Hematopoietic multipotent progenitor cell treated with erythropoietin and hydrocortisone succinate and interleukin-3 and kit ligand, for 4 days (in vitro differentiated cells): ENCODE measurements around the gene GART.
"Not testable (repeated sequence)": the region's sequence is repeated elsewhere in the genome, so short reads cannot be mapped to it uniquely, and the experiment has no call there.

ENCODE experiments used
- DNase-seq: peaks from one replicate; pipeline ENCODE4 v3.0.0-alpha.2; 2015

Gene GART

DNA sequence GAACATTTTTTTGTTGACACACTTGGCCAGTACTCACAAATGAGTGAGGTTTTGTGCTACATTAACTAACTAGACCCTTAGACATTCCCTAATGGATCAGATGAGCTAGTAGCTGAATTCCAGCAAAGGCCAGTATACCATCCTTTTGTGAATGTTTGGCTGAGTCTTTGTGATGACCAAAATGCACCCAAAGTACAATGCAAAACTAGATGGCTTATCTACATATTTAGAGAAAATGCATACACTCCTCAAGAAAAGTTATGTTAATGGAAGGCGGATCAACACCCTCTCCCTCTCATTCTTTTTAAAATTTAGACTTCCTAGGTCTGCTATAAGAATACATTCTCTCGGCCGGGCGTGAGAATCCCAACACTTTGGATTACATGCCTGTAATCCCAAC, 30.3 kb downstream of the GART start:
- DNase-seq, result no peak

DNA sequence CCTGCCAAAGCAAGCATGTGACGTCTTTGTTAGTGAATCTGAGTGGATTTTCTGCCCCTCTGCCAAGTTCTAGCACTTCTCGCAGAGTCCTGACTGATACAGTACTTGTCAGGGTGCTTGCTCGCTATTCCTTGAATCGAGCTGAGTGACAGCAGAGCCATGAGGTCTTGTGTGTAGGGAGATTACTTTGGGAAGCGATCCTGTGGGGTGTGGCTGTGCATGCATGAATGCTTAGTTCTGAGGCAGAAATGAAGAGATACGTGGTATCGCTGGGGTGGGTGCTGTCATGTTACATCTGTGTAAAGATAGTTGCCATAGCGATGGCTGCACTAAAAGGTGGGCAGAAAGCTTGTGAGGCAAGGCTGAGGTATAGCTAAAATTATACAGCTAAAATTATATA, 31.1 kb downstream of the GART start:
- DNase-seq, result peak; percentile 66

DNA sequence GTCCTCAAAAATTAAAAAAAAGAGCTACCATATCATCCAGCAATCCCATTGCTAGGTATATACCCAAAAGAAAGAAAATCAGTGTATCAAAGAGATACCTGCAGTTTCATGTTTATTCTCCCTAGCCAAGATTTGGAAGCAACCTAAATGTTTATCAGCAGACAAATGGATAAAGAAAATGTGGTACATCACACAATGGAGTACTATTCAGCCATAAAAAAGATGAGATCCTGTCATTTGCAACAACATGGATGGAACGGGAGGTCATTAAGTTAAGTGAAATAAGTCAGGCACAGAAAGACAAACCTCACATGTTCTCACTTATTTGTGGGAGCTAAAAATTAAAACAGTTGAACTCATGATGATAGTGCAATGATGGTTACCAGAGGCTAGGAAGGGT, 34.9 kb downstream of the GART start:
- DNase-seq, result not testable (repeated sequence)

GRCh38 chr21:33505833-33506232, 36.1 kb downstream of the GART start:
- no peak for DNase-seq

DNA sequence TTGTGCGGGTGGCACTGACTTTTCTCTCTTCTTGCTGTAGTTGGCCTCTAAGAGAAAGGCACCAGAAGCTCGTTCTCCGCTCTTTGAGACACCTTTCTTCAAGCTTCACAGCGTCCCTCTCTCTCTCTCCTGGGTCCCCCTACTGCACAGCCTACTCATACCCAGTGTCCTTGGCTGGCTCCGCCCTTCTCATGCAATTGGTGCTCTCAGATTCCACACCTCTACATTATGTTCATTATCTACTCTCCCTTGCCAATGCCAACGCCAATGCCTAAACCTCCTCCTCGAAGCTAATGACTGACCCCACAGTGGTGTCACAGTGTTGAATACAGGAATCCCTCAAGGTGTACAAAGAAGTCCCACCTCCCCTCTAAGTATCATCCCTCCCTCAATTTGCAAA, 45.6 kb downstream of the GART start:
- DNase-seq, result peak; percentile 43

GRCh38 chr21:33495743-33496142, 46.2 kb downstream of the GART start:
- DNase-seq, result no peak

- no peak for DNase-seq
Observed at GRCh38 chr21:33493756-33494155, 48.2 kb downstream of the GART start.

GRCh38 chr21:33492571-33492970, 49.3 kb downstream of the GART start:
- peak; percentile 71 for DNase-seq

- DNase-seq, result peak; percentile 98
Observed at GRCh38 chr21:33491373-33492102, 50.4 kb downstream of the GART start, which contains the start of gene DNAJC28. TSS of gene DNAJC28 (minus strand) at chr21:33491716. CDS start at chr21:33489393, 2,323 bp downstream.

DNA sequence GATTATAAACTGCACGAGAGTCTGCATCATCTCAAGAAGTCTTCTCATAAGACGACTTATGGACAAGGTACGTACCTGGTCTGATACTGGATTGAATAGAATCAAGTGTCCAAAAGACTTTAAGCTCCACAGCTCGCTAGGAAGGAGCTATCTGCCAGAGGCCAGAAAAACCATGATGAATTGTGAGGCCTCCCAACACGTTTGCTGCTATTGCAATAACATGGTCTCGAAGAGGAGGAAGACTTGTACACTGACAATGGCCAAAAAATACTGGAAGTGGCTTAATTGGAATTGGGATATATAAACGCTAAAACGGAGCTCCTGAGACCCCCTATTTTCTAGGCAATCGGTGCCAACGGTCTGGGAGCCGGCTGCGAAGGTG, 50.9 kb downstream of the GART start:
- DNase-seq, result peak; percentile 33

DNA sequence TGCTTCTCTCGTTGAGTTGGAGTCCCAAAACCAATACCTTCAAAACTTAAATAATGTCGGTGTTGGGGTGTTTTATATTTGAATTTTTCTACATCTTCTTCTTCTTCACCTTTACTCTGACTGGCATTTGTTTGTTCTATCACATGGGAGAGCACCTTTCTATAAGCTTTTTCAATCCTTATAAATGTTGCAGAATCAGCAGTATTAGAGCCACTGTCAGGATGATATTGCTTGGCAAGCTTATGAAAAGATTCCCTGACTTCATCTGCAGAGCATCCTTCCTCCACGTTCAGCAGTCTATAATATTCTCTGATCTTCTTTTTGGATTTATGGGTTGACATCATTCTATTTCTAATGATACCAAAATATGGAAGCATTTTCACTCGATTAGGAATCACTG, 53.0 kb downstream of the GART start:
- DNase-seq, result no peak

- no peak for DNase-seq
Observed at GRCh38 chr21:33487996-33488395, 53.9 kb downstream of the GART start.

- DNase-seq, result no peak
Observed at GRCh38 chr21:33481314-33481943, 60.5 kb downstream of the GART start.

GRCh38 chr21:33480481-33481103, 61.3 kb downstream of the GART start:
- no peak for DNase-seq

GRCh38 chr21:33479679-33480480, 62.0 kb downstream of the GART start, which contains the start of gene TMEM50B:
TSS of gene TMEM50B (minus strand) at chr21:33479974. CDS start at chr21:33468885, 11,089 bp downstream.
- DNase-seq, result peak; percentile 98

GRCh38 chr21:33478935-33479678, 62.8 kb downstream of the GART start:
- DNase-seq, result peak; percentile 65

- no peak for DNase-seq
Observed at GRCh38 chr21:33478182-33478581, 63.7 kb downstream of the GART start.

DNA sequence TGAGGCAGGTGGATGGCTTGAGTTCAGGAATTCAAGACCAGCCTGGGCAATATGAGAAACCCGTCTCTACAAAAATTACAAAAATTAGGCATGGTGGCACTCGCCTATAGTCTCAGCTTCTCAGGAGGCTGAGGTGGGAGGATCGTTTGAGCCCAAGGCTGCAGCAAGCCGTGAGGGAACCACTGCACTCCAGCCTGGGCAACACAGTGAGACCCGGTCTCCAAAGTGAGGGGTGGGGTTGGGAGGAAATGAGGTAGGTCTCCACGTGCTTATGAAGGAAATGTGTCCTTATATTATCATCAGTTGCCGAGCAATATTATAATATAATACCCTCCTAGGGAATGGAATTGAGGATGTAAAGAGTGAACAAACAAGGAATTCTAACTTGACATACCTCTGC, 64.9 kb downstream of the GART start:
- no peak for DNase-seq

DNA sequence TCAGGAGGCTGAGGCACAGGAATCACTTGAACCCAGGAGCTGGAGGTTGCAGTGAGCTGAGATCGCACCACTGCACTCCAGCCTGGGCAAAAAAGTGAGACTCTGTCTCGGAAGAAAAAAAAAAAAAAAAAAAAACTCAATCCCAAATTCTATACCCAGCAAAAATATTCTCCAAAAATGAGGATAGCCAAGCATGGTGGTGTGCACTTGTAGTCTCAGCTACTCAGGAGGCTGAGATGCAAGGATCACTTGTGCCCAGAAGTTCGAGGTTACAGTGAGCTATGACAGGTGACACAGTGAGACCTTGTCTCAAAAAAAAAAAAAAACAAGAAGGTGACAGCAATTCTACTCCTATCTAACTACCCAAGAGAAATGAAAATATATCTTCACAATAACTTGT, 68.6 kb downstream of the GART start:
- DNase-seq, result no peak

- no peak for DNase-seq
Observed at GRCh38 chr21:33470701-33471100, 71.2 kb downstream of the GART start.

- not testable (repeated sequence) for DNase-seq
Observed at GRCh38 chr21:33469183-33469582, 72.7 kb downstream of the GART start.

- DNase-seq, result no peak
Observed at GRCh38 chr21:33461538-33462250, 80.2 kb downstream of the GART start.
